ENCODE measurements around the gene NARF.

- TF ChIP-seq CTCF (conservative IDR thresholded peaks at IDR 0.05; ENCODE audit: low read depth in 2 of 2), result no peak
- no peak for TF ChIP-seq POLR2AphosphoS5 (IDR thresholded peaks at IDR 0.05; ENCODE audit: low read depth)
- no peak for TF ChIP-seq EZH2phosphoT487 (IDR thresholded peaks at IDR 0.05; ENCODE audit: unreplicated experiment)
- TF ChIP-seq JUNB (IDR thresholded peaks at IDR 0.05; ENCODE audit: unreplicated experiment), result no peak
- TF ChIP-seq, protein P1, sequence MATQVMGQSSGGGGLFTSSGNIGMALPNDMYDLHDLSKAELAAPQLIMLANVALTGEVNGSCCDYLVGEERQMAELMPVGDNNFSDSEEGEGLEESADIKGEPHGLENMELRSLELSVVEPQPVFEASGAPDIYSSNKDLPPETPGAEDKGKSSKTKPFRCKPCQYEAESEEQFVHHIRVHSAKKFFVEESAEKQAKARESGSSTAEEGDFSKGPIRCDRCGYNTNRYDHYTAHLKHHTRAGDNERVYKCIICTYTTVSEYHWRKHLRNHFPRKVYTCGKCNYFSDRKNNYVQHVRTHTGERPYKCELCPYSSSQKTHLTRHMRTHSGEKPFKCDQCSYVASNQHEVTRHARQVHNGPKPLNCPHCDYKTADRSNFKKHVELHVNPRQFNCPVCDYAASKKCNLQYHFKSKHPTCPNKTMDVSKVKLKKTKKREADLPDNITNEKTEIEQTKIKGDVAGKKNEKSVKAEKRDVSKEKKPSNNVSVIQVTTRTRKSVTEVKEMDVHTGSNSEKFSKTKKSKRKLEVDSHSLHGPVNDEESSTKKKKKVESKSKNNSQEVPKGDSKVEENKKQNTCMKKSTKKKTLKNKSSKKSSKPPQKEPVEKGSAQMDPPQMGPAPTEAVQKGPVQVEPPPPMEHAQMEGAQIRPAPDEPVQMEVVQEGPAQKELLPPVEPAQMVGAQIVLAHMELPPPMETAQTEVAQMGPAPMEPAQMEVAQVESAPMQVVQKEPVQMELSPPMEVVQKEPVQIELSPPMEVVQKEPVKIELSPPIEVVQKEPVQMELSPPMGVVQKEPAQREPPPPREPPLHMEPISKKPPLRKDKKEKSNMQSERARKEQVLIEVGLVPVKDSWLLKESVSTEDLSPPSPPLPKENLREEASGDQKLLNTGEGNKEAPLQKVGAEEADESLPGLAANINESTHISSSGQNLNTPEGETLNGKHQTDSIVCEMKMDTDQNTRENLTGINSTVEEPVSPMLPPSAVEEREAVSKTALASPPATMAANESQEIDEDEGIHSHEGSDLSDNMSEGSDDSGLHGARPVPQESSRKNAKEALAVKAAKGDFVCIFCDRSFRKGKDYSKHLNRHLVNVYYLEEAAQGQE (IDR thresholded peaks at IDR 0.05; ENCODE audit: unreplicated experiment), result no peak
- TF ChIP-seq EZH2 (IDR thresholded peaks at IDR 0.05; ENCODE audit: low read depth, unreplicated experiment), result no peak
- TF ChIP-seq CREB1 (CRISPR knock-in tag; IDR thresholded peaks at IDR 0.05; ENCODE audit: low read depth), result no peak
- TF ChIP-seq NANOG (IDR thresholded peaks at IDR 0.05; ENCODE audit: borderline replicate concordance), result no peak
- TF ChIP-seq ETS1 (IDR thresholded peaks at IDR 0.05), result no peak
- no peak for TF ChIP-seq ZNF331 (CRISPR knock-in tag; IDR thresholded peaks at IDR 0.05; ENCODE audit: low read depth)
- no peak for TF ChIP-seq STAT1 (IDR thresholded peaks at IDR 0.05; ENCODE audit: unreplicated experiment)
- no peak for TF ChIP-seq ZNF462 (CRISPR knock-in tag; IDR thresholded peaks at IDR 0.05)
- TF ChIP-seq ZNF114 (CRISPR knock-in tag; IDR thresholded peaks at IDR 0.05), result no peak
These were observed 22.6 kb upstream of the NARF start for GRCh38 chr17:82435601-82436583.
